ENCODE measurements around the gene KCNIP4. TPM values are rescaled to one million over a fixed set of nuclear protein-coding genes. Genes with fewer than 3 reads are reported as not detected.

KCNIP4 gene
- total and polyA plus RNA-seq, 7 donors, result 0.03 TPM; not detected in 6

- H3K4me1 ChIP-seq, result no peaks in the 10 kb centered on the region
- no peaks in the 10 kb centered on the region for H3K36me3 ChIP-seq (ENCODE audit: insufficient read depth in 1 of 2, low read depth in 1 of 2)
- ATAC-seq, result no peak
- peaks cover 3% of the 10 kb centered on the region for H3K9me3 ChIP-seq
- DNase-seq, result no peak
- 57 to 63% (median 58%) methylated on average over 4 of the region's 4 CpGs for WGBS, 3 donors
- no peak for TF ChIP-seq CTCF (IDR thresholded peaks at IDR 0.05)
- no peak overlapping the region for H3K27ac ChIP-seq
- no peaks in the 10 kb centered on the region for H3K27me3 ChIP-seq (ENCODE audit: insufficient read depth in 3 of 3, low read length in 2 of 3)
- H3K4me3 ChIP-seq, result no peak overlapping the region
- intact Hi-C loops (cut with DNase I), result no loop called here
These were observed 498.2 kb downstream of the KCNIP4 start for GRCh38 chr4:21450331-21450730.

- no peak for DNase-seq
- intact Hi-C loops (cut with DNase I), result no loop called here
- ATAC-seq, result no peak
- Histone ChIP-seq H3K27ac (no peak overlapping the region), H3K4me1 (no peaks in the 10 kb centered on the region), H3K36me3 (ENCODE audit: insufficient read depth in 1 of 2, low read depth in 1 of 2) (no peaks in the 10 kb centered on the region), H3K9me3 (peaks cover 3% of the 10 kb centered on the region), H3K4me3 (no peak overlapping the region), H3K27me3 (ENCODE audit: insufficient read depth in 3 of 3, low read length in 2 of 3) (no peaks in the 10 kb centered on the region)
- TF ChIP-seq CTCF (IDR thresholded peaks at IDR 0.05), result no peak
These were observed 501.1 kb downstream of the KCNIP4 start for GRCh38 chr4:21447301-21448054.

GRCh38 chr4:21420166-21420565 lies 528.4 kb downstream of the KCNIP4 start:
- 67 to 81% (median 72%) methylated on average over 2 of the region's 2 CpGs for WGBS, 3 donors
- H3K4me3 ChIP-seq, result no peak overlapping the region

GRCh38 chr4:21415728-21416127 lies 532.8 kb downstream of the KCNIP4 start:
- ATAC-seq (no peak), DNase-seq (no peak)
- Histone ChIP-seq H3K4me3 (no peak overlapping the region), H3K27me3 (ENCODE audit: insufficient read depth in 3 of 3, low read length in 2 of 3) (no peaks in the 10 kb centered on the region), H3K36me3 (ENCODE audit: insufficient read depth in 1 of 2, low read depth in 1 of 2) (no peaks in the 10 kb centered on the region), H3K9me3 (no peaks in the 10 kb centered on the region), H3K4me1 (no peaks in the 10 kb centered on the region), H3K27ac (no peak overlapping the region)
- intact Hi-C loops (cut with DNase I), result no loop called here
- 74 to 80% (median 75%) methylated on average over 4 of the region's 4 CpGs for WGBS, 3 donors
- TF ChIP-seq CTCF (IDR thresholded peaks at IDR 0.05), result no peak

More at GRCh38 chr4:21420166-21420565, 528.4 kb downstream of the KCNIP4 start:
- Histone ChIP-seq H3K27ac (no peak overlapping the region), H3K36me3 (ENCODE audit: insufficient read depth in 1 of 2, low read depth in 1 of 2) (no peaks in the 10 kb centered on the region), H3K27me3 (ENCODE audit: insufficient read depth in 3 of 3, low read length in 2 of 3) (no peaks in the 10 kb centered on the region), H3K9me3 (no peaks in the 10 kb centered on the region), H3K4me1 (no peaks in the 10 kb centered on the region)
- DNase-seq, result no peak
- intact Hi-C loops (cut with DNase I), result no loop called here
- no peak for ATAC-seq
- no peak for TF ChIP-seq CTCF (IDR thresholded peaks at IDR 0.05)

Data from psoas muscle (tissue), 8 donors.